IPS-18a (cell line): ENCODE data around the gene LUZP1.

Experiments used
- H3K27ac ChIP-seq: one replicate; pipeline ENCODE4 v1.5.1; 2013; ENCODE audit warnings: low read length
- H3K27me3 ChIP-seq: one replicate; pipeline ENCODE4 v1.6.1; 2013; ENCODE audit warnings: mild to moderate bottlenecking, low read length; ENCODE audit not compliant: control insufficient read depth, insufficient read depth
- H3K36me3 ChIP-seq: one replicate; pipeline ENCODE4 v1.6.1; 2013; ENCODE audit warnings: low read depth, low read length; ENCODE audit not compliant: control insufficient read depth
- H3K4me1 ChIP-seq: one replicate; pipeline ENCODE4 v1.6.1; 2013; ENCODE audit warnings: low read depth, low read length; ENCODE audit not compliant: control insufficient read depth
- H3K4me3 ChIP-seq: one replicate; pipeline ENCODE4 v1.5.1; 2013; ENCODE audit warnings: low read length
- H3K9ac ChIP-seq: one replicate; pipeline ENCODE4 v1.6.1; 2013; ENCODE audit warnings: mild to moderate bottlenecking, low read length, moderate library complexity
- H3K9me3 ChIP-seq: one replicate; pipeline ENCODE4 v1.6.1; 2013; ENCODE audit warnings: low read depth, low read length; ENCODE audit not compliant: control insufficient read depth

The LUZP1 gene

DNA sequence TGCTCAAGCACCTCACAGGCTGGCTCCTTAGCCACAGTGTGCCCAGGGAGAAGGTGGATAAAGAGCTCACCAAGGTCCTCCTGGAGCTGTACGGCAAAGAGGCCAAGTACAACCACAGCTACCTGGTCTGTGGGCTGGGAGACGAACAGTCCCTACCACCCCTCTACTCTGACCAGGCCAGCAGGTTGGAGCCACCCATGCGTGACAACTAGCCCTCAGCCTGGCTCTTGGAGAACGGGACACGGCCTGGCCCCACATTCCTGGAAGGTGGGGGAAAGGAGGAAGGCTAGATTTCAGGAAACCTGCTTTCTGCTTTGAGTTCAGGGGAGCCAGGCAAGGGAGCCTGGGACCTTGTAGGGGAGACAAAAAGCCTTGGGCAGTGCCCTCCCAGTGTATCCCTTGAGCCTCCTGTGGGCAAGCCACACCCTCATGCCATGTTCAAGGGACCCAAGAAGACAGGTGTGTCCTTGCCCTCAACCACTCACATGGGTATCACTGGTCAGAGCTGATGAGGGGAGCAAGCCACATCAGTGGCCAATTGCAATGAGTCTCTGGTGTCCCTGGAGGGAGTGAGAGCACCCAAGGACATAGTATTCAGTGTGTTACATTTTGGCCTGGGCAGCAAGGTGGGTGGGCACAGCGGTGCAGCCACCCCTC lies 27.6 kb downstream of the LUZP1 start:
- H3K27ac ChIP-seq, result no peak overlapping the region

DNA sequence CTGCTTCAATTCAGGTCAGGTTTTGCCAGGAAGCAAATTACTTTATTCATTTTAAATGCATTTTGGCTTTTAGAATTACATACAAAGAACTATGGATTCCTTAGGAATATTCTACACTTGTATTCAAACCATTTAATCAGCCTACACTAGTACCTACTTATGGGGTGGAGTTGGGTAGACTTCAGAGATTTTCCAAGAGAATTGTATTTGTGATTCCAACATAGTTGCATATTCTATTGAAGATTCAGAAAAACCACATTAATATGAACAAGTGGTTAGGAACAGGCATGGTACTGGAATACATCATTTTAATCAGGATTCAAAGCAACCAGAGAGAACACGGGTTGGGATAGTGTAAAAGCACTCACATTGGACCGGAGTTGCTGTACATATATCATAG lies 33.4 kb downstream of the LUZP1 start:
- Histone ChIP-seq H3K4me3 (no peak overlapping the region), H3K36me3 (no peaks in the 10 kb centered on the region), H3K27me3 (no peaks in the 10 kb centered on the region), H3K4me1 (peaks cover 4% of the 10 kb centered on the region), H3K9me3 (no peaks in the 10 kb centered on the region), H3K27ac (no peak overlapping the region), H3K9ac (no peak overlapping the region)

More for the DNA sequence above, 27.6 kb downstream of the LUZP1 start:
- Histone ChIP-seq H3K4me1 (no peaks in the 10 kb centered on the region), H3K27me3 (no peaks in the 10 kb centered on the region), H3K9me3 (no peaks in the 10 kb centered on the region), H3K4me3 (no peak overlapping the region), H3K36me3 (no peaks in the 10 kb centered on the region), H3K9ac (no peak overlapping the region)

DNA sequence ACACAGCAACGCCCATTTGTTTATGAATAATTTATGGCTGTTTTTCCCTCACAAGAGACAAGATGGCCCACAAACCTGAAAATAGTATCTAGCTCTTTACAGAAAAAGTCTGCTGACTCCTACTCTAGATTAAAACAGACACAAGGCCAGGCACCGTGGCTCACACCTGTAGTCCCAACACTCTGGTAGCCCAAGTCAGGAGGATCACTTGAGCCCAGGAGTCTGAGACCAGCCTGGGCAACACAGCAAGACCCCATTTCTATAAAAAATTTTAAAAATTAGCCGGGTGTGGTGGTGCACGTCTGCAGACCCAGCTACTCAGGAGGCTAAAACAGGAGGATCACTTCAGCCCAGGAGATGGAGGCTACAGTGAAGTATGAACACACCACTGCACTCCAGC lies 34.6 kb downstream of the LUZP1 start:
- no peaks in the 10 kb centered on the region for H3K27me3 ChIP-seq
- no peak overlapping the region for H3K9ac ChIP-seq
- H3K4me3 ChIP-seq, result no peak overlapping the region
- H3K27ac ChIP-seq, result no peak overlapping the region
- H3K9me3 ChIP-seq, result no peaks in the 10 kb centered on the region
- no peaks in the 10 kb centered on the region for H3K36me3 ChIP-seq
- peaks cover 4% of the 10 kb centered on the region for H3K4me1 ChIP-seq

DNA sequence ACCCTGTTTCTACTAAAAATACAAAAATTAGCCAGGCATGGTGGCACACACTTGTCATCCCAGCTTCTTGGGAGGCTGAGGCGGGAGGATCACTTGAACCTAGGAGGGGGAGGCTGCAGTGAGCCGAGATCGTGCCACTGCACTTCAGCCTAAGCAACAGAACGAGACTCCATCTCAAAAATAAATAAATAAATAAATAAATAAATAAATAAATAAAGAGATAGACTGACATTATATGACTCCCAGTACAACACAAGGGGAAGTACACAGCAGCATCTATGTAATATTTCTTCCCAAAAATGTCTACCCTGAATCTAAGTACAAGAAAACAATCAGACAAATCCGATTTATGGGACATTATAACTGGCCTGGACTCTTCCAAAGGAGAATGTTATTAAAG lies 35.1 kb downstream of the LUZP1 start:
- H3K9me3 ChIP-seq, result no peaks in the 10 kb centered on the region
- H3K27ac ChIP-seq, result no peak overlapping the region

DNA sequence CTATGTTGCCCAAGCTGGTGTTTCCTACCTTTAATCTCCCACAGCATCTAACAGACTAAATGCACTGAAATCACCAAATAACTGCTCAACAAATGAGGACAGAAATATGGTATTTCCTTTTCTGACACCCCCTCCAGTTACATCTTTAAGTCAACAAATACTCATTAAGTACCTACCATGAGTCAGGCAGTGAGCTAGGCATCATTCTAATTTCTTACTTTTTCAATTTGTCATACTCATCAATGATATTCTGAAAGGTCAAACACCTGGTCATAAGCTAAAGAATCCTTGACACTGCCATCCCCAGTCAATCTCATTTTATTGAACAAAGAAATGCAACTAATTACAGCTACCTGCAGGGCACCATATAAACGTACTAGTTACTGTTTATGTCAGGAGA lies 36.6 kb downstream of the LUZP1 start:
- H3K27me3 ChIP-seq, result no peaks in the 10 kb centered on the region
- no peaks in the 10 kb centered on the region for H3K9me3 ChIP-seq
- peaks cover 4% of the 10 kb centered on the region for H3K4me1 ChIP-seq
- no peaks in the 10 kb centered on the region for H3K36me3 ChIP-seq
- H3K27ac ChIP-seq, result no peak overlapping the region
- H3K9ac ChIP-seq, result no peak overlapping the region
- no peak overlapping the region for H3K4me3 ChIP-seq

More for the DNA sequence above, 35.1 kb downstream of the LUZP1 start:
- peaks cover 4% of the 10 kb centered on the region for H3K4me1 ChIP-seq
- no peak overlapping the region for H3K9ac ChIP-seq
- H3K4me3 ChIP-seq, result no peak overlapping the region
- H3K36me3 ChIP-seq, result no peaks in the 10 kb centered on the region
- H3K27me3 ChIP-seq, result no peaks in the 10 kb centered on the region

DNA sequence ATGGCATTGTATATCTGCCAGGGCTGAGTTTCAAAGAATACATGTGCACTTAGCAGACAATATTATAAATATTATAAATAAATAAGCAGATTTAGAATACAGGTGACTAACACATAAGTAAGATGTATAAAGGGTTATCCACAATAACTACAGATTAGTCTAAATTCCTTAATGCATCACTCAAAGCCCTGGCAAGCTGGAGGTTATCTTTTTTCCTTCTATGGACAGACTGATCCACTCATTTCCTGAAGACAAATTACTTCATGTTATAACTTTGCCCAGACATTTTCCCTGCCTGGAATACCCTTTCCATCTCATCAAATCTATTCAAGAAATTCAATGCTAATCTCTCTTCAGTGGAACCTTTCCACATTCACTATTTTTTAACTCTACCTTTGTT lies 38.8 kb downstream of the LUZP1 start:
- Histone ChIP-seq H3K27me3 (no peaks in the 10 kb centered on the region), H3K4me3 (no peak overlapping the region), H3K4me1 (peaks cover 4% of the 10 kb centered on the region), H3K9me3 (no peaks in the 10 kb centered on the region), H3K36me3 (no peaks in the 10 kb centered on the region), H3K9ac (no peak overlapping the region), H3K27ac (no peak overlapping the region)

DNA sequence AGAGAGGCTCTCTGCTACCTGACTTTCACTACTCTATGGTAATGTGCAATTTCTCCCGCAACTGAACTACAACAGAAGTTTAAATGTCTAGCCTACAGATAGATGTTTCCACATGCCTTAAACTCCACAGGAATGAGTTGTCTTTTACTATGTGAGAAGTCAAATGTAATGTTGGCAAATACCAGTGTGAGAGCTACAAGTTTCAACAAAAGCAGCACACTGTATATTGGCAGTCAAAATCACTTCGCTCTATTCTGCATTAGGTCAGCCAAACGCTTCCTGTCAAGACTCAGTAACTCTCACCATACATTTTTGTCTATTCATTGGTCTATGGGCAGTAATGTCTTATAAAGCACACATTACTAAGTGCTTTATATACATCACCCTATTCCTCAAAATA lies 41.9 kb downstream of the LUZP1 start:
- Histone ChIP-seq H3K27ac (no peak overlapping the region), H3K9ac (no peak overlapping the region), H3K36me3 (no peaks in the 10 kb centered on the region), H3K27me3 (no peaks in the 10 kb centered on the region), H3K9me3 (no peaks in the 10 kb centered on the region), H3K4me3 (no peak overlapping the region), H3K4me1 (peaks cover 8% of the 10 kb centered on the region)

DNA sequence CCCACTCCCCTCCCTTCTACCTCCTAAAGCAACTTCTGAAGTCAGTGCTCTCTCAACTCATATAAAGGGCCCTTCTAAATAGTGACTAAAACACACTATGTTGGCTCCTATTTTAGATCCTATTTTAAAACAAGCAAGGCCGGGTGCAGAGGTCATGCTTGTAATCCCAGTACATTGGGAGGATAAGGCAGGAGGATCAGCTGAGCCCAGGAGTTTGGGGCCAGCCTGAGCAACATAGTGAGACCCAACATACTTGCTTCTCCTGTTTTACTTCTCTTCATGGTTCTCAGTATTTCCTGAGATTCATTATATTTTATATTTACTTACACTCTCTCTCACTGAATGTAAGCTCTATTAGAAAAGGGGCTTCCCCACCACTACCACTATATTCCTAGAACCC lies 42.5 kb downstream of the LUZP1 start:
- no peaks in the 10 kb centered on the region for H3K9me3 ChIP-seq
- H3K27ac ChIP-seq, result no peak overlapping the region
- H3K36me3 ChIP-seq, result no peaks in the 10 kb centered on the region
- no peak overlapping the region for H3K4me3 ChIP-seq
- no peak overlapping the region for H3K9ac ChIP-seq
- H3K4me1 ChIP-seq, result peaks cover 8% of the 10 kb centered on the region
- H3K27me3 ChIP-seq, result no peaks in the 10 kb centered on the region

DNA sequence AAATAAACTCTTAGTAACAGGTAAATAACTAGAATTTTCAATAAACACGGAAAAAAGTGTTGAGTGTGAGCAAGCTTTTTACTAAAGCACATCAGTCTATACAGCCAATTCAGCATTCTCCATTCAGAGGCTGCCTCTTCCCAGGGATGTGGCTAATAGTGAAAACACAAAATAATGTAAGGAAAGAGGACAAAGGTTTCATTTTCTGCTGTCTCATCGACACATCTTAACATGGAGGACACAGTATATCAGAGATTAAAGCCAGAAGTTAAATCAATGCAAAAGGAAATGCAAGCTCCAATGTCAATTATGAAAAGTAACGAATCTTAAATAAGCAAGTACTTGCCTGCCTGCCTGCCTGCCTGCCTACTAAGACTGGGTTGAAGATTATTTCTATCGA lies 43.2 kb downstream of the LUZP1 start:
- Histone ChIP-seq H3K4me1 (peaks cover 8% of the 10 kb centered on the region), H3K9ac (no peak overlapping the region), H3K27me3 (no peaks in the 10 kb centered on the region), H3K9me3 (no peaks in the 10 kb centered on the region), H3K36me3 (no peaks in the 10 kb centered on the region), H3K4me3 (no peak overlapping the region), H3K27ac (no peak overlapping the region)

DNA sequence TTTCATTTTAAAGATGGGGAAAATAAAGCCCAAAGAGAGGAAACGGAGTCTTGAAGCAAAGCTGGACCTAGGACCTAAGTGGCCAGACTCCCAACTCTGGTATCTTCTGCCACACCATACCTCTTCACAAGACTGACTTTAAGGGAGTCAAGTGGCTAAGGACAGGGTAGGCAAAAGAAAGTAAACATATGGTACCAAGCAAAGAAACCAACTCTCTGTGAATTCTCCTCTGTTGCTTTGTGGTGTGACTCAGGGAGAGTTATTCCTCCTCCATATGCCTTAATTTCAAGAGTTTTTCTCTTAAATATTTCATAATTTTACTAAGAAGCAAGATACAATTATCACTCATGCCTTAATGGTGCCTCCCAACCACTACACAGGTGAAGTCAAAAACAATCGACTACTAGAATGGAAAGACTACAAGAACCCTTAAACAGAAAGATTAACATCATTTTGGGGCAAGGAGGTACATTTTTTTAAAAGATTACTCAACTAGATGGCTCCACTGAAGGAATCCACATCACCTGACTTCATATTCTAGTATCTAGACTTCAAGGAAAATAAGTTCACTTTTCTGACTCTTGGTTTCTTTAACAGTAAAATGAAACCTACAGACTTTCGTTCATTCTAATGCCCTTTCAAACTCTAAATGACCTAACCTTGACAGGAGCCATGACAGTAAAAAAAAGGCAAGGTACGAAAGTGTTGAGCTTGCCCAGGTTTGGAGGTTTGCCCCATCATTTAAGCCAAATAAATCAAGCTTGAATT lies 44.2 kb downstream of the LUZP1 start:
- Histone ChIP-seq H3K27ac (no peak overlapping the region), H3K4me1 (peaks cover 8% of the 10 kb centered on the region), H3K27me3 (no peaks in the 10 kb centered on the region), H3K9me3 (no peaks in the 10 kb centered on the region), H3K36me3 (no peaks in the 10 kb centered on the region), H3K4me3 (no peak overlapping the region), H3K9ac (no peak overlapping the region)

DNA sequence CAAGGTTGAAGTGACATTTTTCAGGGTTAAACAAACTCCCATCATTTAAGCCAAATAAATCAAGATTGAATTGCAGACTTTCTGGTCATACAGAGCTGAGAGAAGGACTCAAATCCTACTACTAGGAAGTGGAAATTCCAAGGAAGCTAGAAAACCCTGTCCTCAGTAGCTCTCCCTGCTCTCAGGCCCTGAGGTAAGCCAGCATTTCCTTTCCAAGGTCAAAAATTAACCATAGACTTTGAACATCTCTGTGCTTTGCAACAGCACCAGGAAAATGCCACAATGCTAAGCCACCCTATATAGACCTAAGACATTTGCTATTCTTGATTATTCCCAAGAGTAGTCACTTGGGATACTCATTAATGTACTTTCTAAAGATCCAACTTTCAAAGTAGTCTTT lies 45.1 kb downstream of the LUZP1 start:
- H3K27me3 ChIP-seq, result no peaks in the 10 kb centered on the region
- no peak overlapping the region for H3K27ac ChIP-seq
- H3K36me3 ChIP-seq, result no peaks in the 10 kb centered on the region
- no peak overlapping the region for H3K4me3 ChIP-seq
- peaks cover 8% of the 10 kb centered on the region for H3K4me1 ChIP-seq
- no peaks in the 10 kb centered on the region for H3K9me3 ChIP-seq
- no peak overlapping the region for H3K9ac ChIP-seq

DNA sequence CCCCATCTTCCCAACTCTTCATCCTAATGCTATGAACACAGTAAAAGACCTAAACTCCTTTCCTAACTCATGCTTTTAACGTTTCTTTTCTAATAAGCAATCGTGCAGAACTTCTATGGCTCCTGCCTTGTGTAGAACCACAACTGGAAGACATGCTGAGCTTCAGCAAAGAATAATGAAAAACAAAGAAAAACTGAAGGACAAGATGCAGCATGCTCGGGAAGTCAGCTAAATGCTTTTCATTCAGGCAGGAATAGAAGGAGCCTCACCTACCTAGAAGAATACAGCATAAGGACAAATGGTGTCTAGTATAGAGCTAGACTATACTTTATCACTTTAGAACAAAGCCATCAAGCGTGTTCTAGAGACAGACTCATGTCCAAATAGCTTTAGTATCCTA lies 45.9 kb downstream of the LUZP1 start:
- H3K27me3 ChIP-seq, result no peaks in the 10 kb centered on the region
- H3K9ac ChIP-seq, result no peak overlapping the region
- no peak overlapping the region for H3K4me3 ChIP-seq
- no peaks in the 10 kb centered on the region for H3K36me3 ChIP-seq
- no peak overlapping the region for H3K27ac ChIP-seq
- no peaks in the 10 kb centered on the region for H3K9me3 ChIP-seq
- peaks cover 8% of the 10 kb centered on the region for H3K4me1 ChIP-seq
